ENCODE data around the gene TVP23A.

- TF ChIP-seq POLR2A (IDR thresholded peaks at IDR 0.05) (peak; percentile 16 to 58), CTCF (IDR thresholded peaks at IDR 0.05) (peak in 3 of 4 experiments; percentile 9 to 43 (median 33)), POLR2AphosphoS5 (IDR thresholded peaks at IDR 0.05) (peak; percentile 73)
These were observed 74.8 kb downstream of the TVP23A start, which contains the start of gene NUBP1 for GRCh38 chr16:10743610-10744369.

Measured in gastroesophageal sphincter (tissue), 3 donors.